GM12891 (cell line): ENCODE data around the gene TBX4.
"Not testable (repeated sequence)": the region's sequence is repeated elsewhere in the genome, so short reads cannot be mapped to it uniquely, and the experiment has no call there.

Experiments used
- DNase-seq: peaks from one replicate; pipeline ENCODE4 v3.0.0; 2011; ENCODE audit warnings: low spot score; ENCODE audit not compliant: insufficient read length
- FAIRE-seq: peaks from 2 replicates; lab custom pipeline; 2011; peaks lifted over from hg19 to GRCh38; lab: Jason Lieb, UNC
- PAX5 ChIP-seq: IDR thresholded peaks from 2 replicates; pipeline ENCODE4 v1.6.1; 2011; ENCODE audit warnings: low read length, moderate library complexity, mild to moderate bottlenecking; ENCODE audit not compliant: insufficient read depth, severe bottlenecking
- POLR2A ChIP-seq: IDR thresholded peaks from 2 replicates; pipeline ENCODE4 v1.6.1; 2011; ENCODE audit warnings: low read depth, low read length, control low read depth
- POLR2AphosphoS5 ChIP-seq: IDR thresholded peaks from 2 replicates; pipeline ENCODE4 v1.6.1; 2011; ENCODE audit warnings: low read depth, low read length, control low read depth
- POU2F2 ChIP-seq: IDR thresholded peaks from 2 replicates; pipeline ENCODE4 v1.6.1; 2011; ENCODE audit warnings: low read depth, mild to moderate bottlenecking, control low read depth, low read length, moderate library complexity
- SPI1 ChIP-seq: IDR thresholded peaks from 2 replicates; pipeline ENCODE4 v1.6.1; 2011; ENCODE audit warnings: low read depth, low read length, control low read depth
- TAF1 ChIP-seq: IDR thresholded peaks from 2 replicates; pipeline ENCODE4 v1.6.1; 2011; ENCODE audit warnings: low read depth, low read length, control low read depth

TBX4 gene

DNA sequence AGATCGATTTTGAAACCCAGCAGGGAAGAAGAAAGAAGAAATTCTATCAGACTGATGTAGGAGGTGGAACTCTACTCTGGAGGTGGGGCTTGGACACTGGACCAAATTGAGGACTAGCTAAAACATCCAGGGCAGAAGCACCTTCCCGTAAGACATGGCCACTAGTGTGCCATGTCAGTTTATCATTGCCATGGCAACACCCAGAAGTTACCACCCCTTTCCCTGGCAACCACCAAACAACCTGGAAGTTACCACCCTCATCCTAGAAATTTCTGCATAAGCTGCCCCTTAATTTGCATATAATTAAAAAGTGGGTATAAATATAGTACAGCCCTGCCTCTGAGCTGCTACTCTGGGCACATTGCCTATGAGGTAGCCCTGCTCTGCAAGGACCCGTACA is 72.1 kb downstream of the TBX4 start:
- no peak for FAIRE-seq
- TF ChIP-seq POU2F2 = no peak
- TF ChIP-seq POLR2A = no peak
- no peak for TF ChIP-seq SPI1
- TF ChIP-seq POLR2AphosphoS5 = no peak
- DNase-seq = no peak

DNA sequence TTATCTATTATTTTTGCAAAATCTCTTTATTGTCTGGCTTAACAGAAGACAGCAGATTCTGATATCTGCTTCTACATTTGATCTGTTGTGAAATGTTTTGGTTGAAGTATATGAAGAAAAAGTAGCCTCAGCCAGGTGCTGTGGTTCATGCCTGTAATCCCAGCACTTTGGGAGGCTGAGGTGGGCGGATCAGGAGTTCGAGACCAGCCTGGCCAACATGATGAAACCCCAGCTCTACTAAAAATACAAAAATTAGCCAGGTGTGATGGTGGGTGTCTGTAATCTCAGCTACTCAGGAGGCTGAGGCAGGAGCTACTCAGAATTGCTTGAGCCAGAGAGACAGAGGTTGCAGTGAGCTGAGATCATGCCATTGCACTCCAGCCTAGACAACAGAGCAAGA is 75.2 kb downstream of the TBX4 start:
- not testable (repeated sequence) for DNase-seq, FAIRE-seq

GRCh38 chr17:61528171-61528570 is 75.9 kb downstream of the TBX4 start:
- no peak for DNase-seq
- no peak for TF ChIP-seq SPI1
- TF ChIP-seq TAF1 = no peak
- TF ChIP-seq POU2F2 = no peak
- no peak for TF ChIP-seq POLR2A
- no peak for TF ChIP-seq POLR2AphosphoS5
- TF ChIP-seq PAX5 = no peak
- FAIRE-seq = no peak

DNA sequence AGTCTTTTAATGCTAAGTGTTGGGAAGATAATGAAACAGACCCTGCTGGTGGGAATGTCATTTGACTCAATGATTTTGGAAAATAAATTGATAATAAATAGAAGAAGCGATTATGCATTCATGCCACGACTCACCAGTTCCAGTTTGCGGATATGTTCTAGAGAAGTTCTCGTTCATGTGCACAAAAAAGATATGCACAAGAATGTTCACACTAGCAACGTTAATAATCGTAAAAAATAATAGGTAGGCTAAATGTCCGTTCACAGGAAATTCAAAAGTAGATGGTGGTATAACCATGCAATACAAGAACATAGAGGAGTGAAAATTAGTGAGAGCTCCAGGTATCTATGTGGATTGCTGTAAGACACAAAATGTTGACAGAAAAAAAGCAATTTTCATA is 79.0 kb downstream of the TBX4 start:
- DNase-seq = no peak
- FAIRE-seq = no peak
- TF ChIP-seq POLR2AphosphoS5 = no peak

- DNase-seq (no peak), FAIRE-seq (no peak)
Measured at GRCh38 chr17:61532826-61533225, 80.6 kb downstream of the TBX4 start.

GRCh38 chr17:61533797-61534196 is 81.6 kb downstream of the TBX4 start:
- DNase-seq = no peak
- no peak for TF ChIP-seq PAX5
- TF ChIP-seq POU2F2 = no peak
- TF ChIP-seq TAF1 = no peak
- TF ChIP-seq POLR2AphosphoS5 = no peak
- TF ChIP-seq SPI1 = no peak
- TF ChIP-seq POLR2A = no peak
- FAIRE-seq = no peak

More at GRCh38 chr17:61532826-61533225, 80.6 kb downstream of the TBX4 start:
- TF ChIP-seq POLR2A (no peak), TAF1 (no peak), SPI1 (no peak), PAX5 (no peak), POLR2AphosphoS5 (no peak)

DNA sequence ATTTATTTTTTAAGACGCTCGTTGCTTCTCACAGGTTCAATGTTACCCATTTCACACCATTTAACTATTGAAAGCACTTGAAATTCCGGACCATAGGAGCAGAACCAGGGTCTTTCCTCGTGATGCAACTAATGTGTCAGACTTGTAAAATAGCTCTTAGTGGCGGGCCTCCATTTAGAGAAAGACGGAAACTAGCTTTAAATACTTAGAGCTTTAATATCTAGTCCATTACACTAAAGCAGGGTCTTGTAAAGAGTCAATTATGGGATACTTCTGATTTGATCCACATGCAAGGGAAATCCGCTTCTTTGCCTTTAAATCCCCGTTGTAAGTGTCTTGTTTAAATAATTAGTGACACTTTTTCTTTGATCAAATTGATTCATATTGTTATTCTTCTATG is 82.2 kb downstream of the TBX4 start:
- FAIRE-seq = no peak

More for the DNA sequence above, 82.2 kb downstream of the TBX4 start:
- no peak for DNase-seq
- TF ChIP-seq POU2F2 (no peak), SPI1 (no peak), TAF1 (no peak), POLR2AphosphoS5 (no peak), POLR2A (no peak), PAX5 (no peak)
